ENCODE data around the gene INSM1. TPM values are rescaled to one million over a fixed set of nuclear protein-coding genes. Genes with fewer than 3 reads are reported as not detected.

Gene INSM1
- total RNA-seq, 1 experiment from 2014 or later: not detected

GRCh38 chr20:20391115-20391514 lies 23.2 kb downstream of the INSM1 start:
- Histone ChIP-seq H3K4me1 (no peaks in the 10 kb centered on the region), H3K9me3 (no peaks in the 10 kb centered on the region), H3K27me3 (replicated peaks; ENCODE audit: control insufficient read depth, insufficient read depth, low read length) (no peaks in the 10 kb centered on the region), H3K4me3 (ENCODE audit: low read depth, low read length) (no peak overlapping the region), H3K36me3 (ENCODE audit: control insufficient read depth, insufficient read depth, low read length) (no peaks in the 10 kb centered on the region; the same call in 1 of the 2 replicates)
- Mint-ChIP-seq H3K4me1 (ENCODE audit: low read depth, unreplicated experiment) (no peaks in the 10 kb centered on the region), H3K36me3 (ENCODE audit: insufficient read depth, unreplicated experiment) (no peaks in the 10 kb centered on the region), H3K4me3 (ENCODE audit: unreplicated experiment) (no peak overlapping the region), H3K9me3 (ENCODE audit: unreplicated experiment) (no peaks in the 10 kb centered on the region), H3K27me3 (ENCODE audit: insufficient read depth, unreplicated experiment) (peaks cover 1% of the 10 kb centered on the region), H3K27ac (ENCODE audit: unreplicated experiment) (no peak overlapping the region)
- POLR2A ChIA-PET: no interaction called here
- BruUV-seq (replicated peaks): no TSS peak
- no peak for TF ChIP-seq CTCF (IDR thresholded peaks at IDR 0.05; ENCODE audit: insufficient read depth in 1 of 2, low read depth in 1 of 2, low read length in 1 of 2, severe bottlenecking in 1 of 2, unreplicated experiment in 1 of 2)
- intact Hi-C loops (cut with micrococcal nuclease; ENCODE audit: unreplicated experiment): no loop called here
- DNase-seq: no peak
- CTCF ChIA-PET: no interaction called here

GRCh38 chr20:20391766-20392165 lies 23.9 kb downstream of the INSM1 start:
- no peak overlapping the region for H3K4me3 Mint-ChIP-seq (ENCODE audit: unreplicated experiment)
- H3K36me3 ChIP-seq (ENCODE audit: control insufficient read depth, insufficient read depth, low read length): no peaks in the 10 kb centered on the region; the same call in 1 of the 2 replicates
- H3K4me1 Mint-ChIP-seq (ENCODE audit: low read depth, unreplicated experiment): no peaks in the 10 kb centered on the region
- intact Hi-C loops (cut with micrococcal nuclease; ENCODE audit: unreplicated experiment): no loop called here
- TF ChIP-seq CTCF (IDR thresholded peaks at IDR 0.05; ENCODE audit: insufficient read depth in 1 of 2, low read depth in 1 of 2, low read length in 1 of 2, severe bottlenecking in 1 of 2, unreplicated experiment in 1 of 2): no peak
- H3K27me3 ChIP-seq (replicated peaks; ENCODE audit: control insufficient read depth, insufficient read depth, low read length): no peaks in the 10 kb centered on the region
- H3K9me3 ChIP-seq: no peaks in the 10 kb centered on the region
- H3K4me3 ChIP-seq (ENCODE audit: low read depth, low read length): no peak overlapping the region
- no peaks in the 10 kb centered on the region for H3K36me3 Mint-ChIP-seq (ENCODE audit: insufficient read depth, unreplicated experiment)
- no TSS peak for BruUV-seq (replicated peaks)
- ChIA-PET CTCF (no interaction called here), POLR2A (no interaction called here)
- no peaks in the 10 kb centered on the region for H3K9me3 Mint-ChIP-seq (ENCODE audit: unreplicated experiment)
- H3K4me1 ChIP-seq: no peaks in the 10 kb centered on the region
- peak overlapping the region; percentile 39 for H3K27ac Mint-ChIP-seq (ENCODE audit: unreplicated experiment)
- no peaks in the 10 kb centered on the region for H3K27me3 Mint-ChIP-seq (ENCODE audit: insufficient read depth, unreplicated experiment)
- no peak for DNase-seq

GRCh38 chr20:20393207-20394120 lies 25.6 kb downstream of the INSM1 start:
- H3K27me3 ChIP-seq (replicated peaks; ENCODE audit: control insufficient read depth, insufficient read depth, low read length): no peaks in the 10 kb centered on the region
- no peak for TF ChIP-seq CTCF (IDR thresholded peaks at IDR 0.05; ENCODE audit: insufficient read depth in 1 of 2, low read depth in 1 of 2, low read length in 1 of 2, severe bottlenecking in 1 of 2, unreplicated experiment in 1 of 2)
- H3K36me3 Mint-ChIP-seq (ENCODE audit: insufficient read depth, unreplicated experiment): no peaks in the 10 kb centered on the region
- no TSS peak for BruUV-seq (replicated peaks)
- intact Hi-C loops (cut with micrococcal nuclease; ENCODE audit: unreplicated experiment): no loop called here
- no peaks in the 10 kb centered on the region for H3K27me3 Mint-ChIP-seq (ENCODE audit: insufficient read depth, unreplicated experiment)
- DNase-seq: no peak
- ChIA-PET CTCF (no interaction called here), POLR2A (no interaction called here)
- H3K9me3 ChIP-seq: no peaks in the 10 kb centered on the region
- no peaks in the 10 kb centered on the region for H3K4me1 Mint-ChIP-seq (ENCODE audit: low read depth, unreplicated experiment)
- H3K27ac Mint-ChIP-seq (ENCODE audit: unreplicated experiment): no peak overlapping the region
- H3K9me3 Mint-ChIP-seq (ENCODE audit: unreplicated experiment): no peaks in the 10 kb centered on the region
- no peaks in the 10 kb centered on the region; the same call in 1 of the 2 replicates for H3K36me3 ChIP-seq (ENCODE audit: control insufficient read depth, insufficient read depth, low read length)
- H3K4me3 Mint-ChIP-seq (ENCODE audit: unreplicated experiment): no peak overlapping the region
- H3K4me1 ChIP-seq: no peaks in the 10 kb centered on the region
- H3K4me3 ChIP-seq (ENCODE audit: low read depth, low read length): no peak overlapping the region

All from Caco-2 (cell line).